Superior temporal gyrus (tissue), 1 donor: Measurements from ENCODE around the gene PAQR4.
"Not testable (repeated sequence)": the region's sequence is repeated elsewhere in the genome, so short reads cannot be mapped to it uniquely, and the experiment has no call there.

ENCODE experiments used
- DNase-seq: peaks from one replicate; pipeline ENCODE4 v3.0.0-alpha.2; 2016; ENCODE audit errors: extremely low spot score

PAQR4 gene

GRCh38 chr16:2943716-2944115 is 25.4 kb upstream of the PAQR4 start:
- not testable (repeated sequence) for DNase-seq

DNA sequence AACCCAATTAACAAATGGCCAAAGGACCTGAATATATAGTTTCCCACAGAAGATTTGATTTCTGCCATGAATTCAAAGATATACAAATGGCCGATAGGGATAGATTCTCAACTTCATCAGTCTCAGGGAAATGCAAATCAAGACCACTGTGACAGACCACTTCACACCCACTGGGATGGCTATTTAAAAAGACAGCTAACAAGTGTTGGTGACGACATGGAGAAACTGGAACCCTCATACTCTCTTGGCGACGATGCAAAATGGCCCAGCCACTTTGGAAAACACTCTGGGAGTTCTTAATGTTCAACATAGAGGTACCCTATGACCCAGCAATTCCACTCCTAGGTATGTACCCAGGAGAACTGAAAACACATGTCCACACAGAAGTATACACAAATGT is 22.5 kb upstream of the PAQR4 start:
- no peak for DNase-seq

GRCh38 chr16:2948807-2949704 is 20.1 kb upstream of the PAQR4 start:
- DNase-seq: no peak

GRCh38 chr16:2949705-2950352 is 19.3 kb upstream of the PAQR4 start:
- DNase-seq: no peak

- no peak for DNase-seq
These were observed 18.8 kb upstream of the PAQR4 start for GRCh38 chr16:2950353-2950724.

GRCh38 chr16:2950773-2951172 is 18.4 kb upstream of the PAQR4 start:
- no peak for DNase-seq

DNA sequence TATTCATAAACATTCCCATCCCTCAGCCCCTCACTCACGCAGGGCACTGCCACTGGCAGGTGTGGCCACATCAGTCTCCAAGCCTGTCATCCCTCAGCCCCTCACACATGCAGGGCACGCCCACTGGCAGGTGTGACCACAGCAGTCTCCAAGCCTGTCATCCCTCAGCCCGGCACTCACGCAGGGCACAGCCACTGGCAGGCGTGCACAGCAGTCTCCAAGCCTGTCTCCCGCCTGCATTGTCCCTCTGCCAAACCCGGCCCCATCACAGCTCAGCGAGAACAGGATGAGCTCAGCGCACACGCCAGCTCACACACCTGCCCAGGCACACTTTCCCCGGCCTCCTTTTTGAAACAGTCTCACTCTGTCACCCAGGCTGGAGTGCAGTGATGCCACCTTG is 16.5 kb upstream of the PAQR4 start:
- no peak for DNase-seq

DNA sequence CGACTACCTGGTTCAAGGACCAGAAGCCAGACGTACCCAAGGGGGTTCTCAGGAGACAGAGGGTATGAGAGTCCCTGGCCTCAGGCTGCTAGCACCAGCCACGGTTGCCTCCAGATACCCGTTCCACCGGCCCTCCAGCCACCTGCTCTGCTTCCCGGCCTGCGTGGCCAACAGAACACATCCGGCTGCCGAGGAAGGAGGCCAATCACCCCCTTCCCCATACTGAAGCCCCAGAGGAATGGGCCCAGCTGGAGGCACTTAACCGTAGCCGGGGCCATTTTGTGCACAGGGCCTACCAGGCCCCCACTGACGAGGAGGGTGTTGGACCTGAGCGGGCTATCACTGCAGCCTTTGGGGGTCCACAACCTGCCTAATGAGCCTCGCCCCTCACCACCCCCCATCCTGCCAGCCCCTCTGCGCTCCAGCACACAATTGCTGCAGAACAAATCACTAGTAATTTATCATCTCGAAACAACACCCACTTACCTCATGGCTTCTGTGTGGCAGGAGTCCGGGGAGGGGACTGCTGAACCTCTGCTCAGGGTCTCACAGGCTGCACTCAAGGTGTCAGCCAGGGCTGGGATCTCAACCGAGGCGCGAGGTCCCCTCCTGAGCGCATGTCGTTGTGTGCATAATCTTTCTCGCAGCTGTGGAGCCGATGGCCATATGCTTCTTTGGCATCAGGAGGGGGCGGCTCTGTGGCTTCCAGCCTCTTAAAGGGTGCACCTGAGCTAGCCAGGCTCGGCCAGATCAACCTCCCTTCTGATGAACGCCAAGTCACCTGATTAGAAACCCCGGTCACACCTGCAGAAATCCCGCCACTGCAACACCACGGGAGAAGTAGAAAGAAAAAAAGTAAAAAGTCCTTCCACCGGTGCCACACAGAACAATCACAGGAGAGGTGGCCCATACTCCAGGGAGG is 15.2 kb upstream of the PAQR4 start:
- no peak for DNase-seq

DNA sequence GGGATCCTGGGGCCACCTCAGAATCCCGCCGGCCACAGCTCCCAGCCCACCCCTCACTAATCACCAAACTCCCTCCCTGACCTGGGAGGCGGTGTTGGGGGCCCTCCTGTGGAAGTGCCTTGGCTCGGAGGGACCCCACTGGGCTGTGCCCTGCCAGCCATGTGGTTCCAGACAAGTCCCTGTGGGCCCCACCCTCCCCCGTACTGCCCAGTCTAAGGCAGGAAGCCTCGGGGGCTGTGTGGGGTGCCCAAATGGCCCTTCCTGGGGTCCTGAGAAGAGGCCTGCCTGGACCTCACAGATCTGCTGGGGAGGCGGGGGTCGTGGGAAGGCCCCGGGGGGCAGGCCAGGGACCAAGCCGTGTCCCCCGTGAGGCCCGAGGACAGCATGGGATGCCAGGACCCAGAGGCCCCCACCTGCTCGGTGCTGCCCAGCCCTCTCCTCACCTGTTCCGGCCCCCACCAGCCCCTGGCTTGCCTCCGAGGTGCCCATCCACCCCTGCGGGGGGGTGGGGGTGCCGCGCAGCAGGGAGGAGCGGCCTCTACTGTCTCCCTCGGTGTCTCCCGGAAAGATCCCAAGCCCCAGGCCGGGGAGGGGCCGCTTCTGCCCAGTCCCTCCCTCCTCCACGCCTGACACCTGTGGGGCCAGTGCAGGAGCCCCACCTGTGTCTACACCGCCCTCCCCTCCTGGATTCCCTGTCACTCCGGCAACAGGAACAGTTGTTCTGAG is 14.3 kb upstream of the PAQR4 start:
- DNase-seq: no peak

DNA sequence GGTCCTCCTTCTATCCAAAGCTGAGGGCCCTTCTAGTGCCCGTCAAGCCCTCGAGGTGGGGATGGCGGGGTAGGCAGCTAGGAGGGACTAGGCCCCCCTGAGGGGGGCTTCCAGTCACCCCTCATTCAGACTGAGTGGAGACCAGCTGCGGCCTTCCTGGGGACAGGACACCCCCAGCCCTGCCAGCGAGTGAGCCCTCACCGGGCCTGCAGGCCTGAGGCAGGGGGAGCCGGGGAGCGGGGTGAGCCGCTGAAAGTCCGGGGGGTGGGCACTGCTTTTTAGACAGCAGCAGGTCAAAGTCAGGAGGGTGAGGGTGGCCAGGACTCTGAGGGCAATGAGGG is 13.7 kb upstream of the PAQR4 start:
- DNase-seq: no peak

DNA sequence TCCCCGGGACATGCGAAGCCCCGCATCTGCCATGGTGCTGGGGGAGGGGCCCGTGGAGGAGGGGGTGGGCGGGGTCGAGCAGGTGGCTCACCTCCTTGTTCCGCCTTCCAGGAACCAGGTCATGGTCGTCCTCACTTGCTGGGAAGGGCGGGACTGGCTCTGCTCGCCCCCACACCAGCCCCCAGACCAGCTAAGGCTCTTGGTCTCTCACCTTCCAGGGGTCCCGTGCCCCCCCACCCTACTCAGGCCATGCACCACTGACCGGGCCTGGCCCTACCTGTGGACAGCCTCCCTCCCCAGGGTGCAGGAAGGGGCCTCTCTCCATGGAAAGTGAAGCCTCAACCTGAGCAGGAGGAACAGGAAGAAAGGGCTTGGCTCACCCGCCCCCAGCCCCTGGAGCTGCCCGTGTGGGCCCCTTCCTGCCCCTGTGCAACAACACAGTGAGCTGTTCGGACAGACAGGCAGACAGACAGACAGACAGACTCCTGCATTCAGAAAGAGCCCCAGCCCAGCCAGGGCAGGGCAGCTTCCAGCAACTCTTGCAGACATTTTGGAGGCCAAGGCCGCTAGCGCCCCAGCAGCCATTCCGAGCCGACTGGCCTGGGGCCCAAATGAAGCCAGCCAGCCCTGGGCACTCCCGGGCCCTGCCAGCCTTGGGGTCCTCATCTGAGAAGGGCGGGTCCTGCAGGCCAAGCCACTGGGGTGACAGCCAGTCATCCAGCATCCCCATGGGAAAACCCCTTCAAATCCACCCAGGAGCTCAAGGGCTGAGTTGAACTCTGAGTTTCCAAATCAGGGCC is 13.2 kb upstream of the PAQR4 start:
- DNase-seq: no peak

DNA sequence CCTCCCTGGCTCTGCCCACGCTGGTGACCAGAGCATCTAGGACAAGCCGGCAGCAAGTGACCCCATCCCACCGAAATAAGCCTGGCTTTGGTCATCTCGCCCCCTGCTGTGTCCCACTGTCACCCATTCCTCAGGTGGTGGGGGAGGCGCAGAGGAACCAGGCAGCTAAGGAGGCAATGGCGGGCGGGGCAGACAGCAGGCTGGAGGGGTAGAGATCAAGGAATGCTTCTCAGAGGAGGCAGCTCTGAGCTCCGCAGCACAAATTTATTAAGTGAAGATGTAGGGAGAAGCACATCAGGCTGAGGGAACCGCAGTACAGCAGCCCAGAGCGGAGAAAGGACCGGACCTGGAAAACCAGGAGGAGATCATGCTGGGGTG is 12.6 kb upstream of the PAQR4 start:
- no peak for DNase-seq

GRCh38 chr16:2959206-2959605 is 9.9 kb upstream of the PAQR4 start:
- no peak for DNase-seq

GRCh38 chr16:2960183-2961010 is 8.8 kb upstream of the PAQR4 start:
- DNase-seq: no peak

DNA sequence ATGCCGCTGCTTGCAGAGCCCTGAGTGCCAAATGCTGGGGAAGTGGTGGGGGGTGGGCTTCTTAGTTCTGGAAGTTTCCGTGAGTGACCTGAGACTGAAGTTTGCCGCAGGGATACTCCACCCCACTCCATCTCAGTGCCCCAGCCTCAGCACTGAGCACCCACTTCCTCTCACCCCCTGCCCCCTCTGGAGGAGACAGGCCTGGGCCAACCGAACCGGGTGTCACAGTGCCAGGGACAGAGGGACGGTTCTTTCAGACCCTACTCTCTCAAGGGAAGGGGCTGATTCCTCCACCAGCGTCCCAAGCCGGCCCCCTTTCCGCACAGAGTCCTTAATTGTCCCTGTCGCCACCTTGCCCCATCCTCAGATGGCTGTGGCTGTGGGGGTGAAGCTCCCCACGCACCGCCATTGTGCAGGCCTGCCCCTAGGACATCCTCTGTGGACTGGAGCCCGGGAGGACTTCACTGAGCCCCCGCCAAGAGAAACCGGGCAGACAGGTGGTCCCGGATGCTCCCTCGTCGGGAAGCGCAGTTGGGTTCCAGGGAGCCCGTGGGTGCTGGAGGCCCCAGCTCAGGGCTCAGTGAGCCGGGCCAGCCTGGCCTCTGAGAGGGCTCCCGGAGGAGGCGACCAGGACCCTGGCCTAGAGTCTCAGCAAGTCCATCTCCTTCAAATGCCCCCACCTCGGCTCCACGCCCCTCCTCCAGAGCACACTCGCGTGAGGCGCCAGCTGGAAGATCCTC is 6.6 kb upstream of the PAQR4 start:
- no peak for DNase-seq

- no peak for DNase-seq
These were observed 6.0 kb upstream of the PAQR4 start for GRCh38 chr16:2963074-2963722.

DNA sequence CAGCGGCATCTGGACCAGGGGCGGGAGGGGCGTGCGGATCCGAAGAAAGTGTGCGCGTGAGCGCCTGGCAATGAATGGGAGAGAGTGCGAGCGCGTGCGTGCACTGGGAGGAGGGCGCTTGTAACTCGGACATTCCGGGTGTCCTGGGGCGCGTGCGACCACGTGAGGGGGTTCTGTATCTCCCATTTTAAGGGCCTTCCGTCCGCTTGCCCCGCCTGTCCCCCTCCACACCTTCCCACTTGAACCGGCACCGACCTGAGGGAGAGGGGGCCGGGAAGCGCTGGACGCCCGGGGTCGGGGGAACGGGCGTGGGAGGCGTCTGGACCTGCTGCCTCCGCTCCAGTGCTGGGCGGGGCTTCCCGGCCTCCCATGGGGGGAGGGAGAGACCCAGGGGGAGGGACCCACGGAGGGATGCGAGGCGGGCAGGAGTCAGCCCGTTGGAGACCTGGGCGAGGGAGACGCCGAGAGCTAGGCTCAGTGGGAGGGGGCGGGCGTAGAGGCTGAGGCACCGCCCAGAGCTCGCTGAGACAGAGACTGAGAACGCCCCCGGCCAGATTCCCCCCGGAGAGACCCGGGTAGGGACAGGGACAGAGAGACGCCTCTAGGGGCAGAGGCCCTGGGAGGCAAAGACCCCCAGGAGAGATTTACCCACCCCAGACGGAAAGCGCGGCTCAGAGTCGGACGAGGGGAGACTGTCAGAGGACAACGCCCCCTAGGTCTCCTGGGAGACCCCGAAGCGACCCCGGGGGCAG is 5.2 kb upstream of the PAQR4 start, which contains the start of gene KREMEN2:
Gene KREMEN2, plus strand, starts transcription at position 553 of the 752 bp plus-strand sequence. CDS start 246 bp downstream, outside the sequence.
- no peak for DNase-seq
